GM12872 (cell line): ENCODE results near the gene ACSS3.

Experiments
- TF ChIP-seq, protein P1 (sequence below): IDR thresholded peaks from 3 replicates; pipeline ENCODE4 v1.5.1; 2011; ENCODE audit warnings: low read depth, mild to moderate bottlenecking, low read length, moderate library complexity; ENCODE audit not compliant: insufficient read depth

Gene ACSS3

DNA sequence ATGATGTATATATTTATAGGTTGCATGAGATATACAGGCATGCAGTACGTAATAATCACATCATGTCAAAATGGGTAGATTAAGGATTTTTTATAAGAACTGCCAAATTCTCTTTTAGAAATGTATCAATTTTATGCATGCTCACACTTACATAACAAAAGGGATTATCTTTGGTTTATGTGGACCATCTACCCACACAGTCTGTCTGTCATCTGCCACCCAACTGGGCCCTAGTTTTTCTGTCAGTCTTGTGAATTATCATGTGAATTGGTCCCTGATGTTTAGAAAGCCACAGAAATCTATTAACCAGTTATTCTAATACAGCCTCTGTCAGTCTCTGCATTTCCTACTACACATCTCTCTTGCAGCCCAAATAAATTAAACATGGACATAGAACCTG is 133.4 kb downstream of the ACSS3 start:
- TF ChIP-seq, protein P1, sequence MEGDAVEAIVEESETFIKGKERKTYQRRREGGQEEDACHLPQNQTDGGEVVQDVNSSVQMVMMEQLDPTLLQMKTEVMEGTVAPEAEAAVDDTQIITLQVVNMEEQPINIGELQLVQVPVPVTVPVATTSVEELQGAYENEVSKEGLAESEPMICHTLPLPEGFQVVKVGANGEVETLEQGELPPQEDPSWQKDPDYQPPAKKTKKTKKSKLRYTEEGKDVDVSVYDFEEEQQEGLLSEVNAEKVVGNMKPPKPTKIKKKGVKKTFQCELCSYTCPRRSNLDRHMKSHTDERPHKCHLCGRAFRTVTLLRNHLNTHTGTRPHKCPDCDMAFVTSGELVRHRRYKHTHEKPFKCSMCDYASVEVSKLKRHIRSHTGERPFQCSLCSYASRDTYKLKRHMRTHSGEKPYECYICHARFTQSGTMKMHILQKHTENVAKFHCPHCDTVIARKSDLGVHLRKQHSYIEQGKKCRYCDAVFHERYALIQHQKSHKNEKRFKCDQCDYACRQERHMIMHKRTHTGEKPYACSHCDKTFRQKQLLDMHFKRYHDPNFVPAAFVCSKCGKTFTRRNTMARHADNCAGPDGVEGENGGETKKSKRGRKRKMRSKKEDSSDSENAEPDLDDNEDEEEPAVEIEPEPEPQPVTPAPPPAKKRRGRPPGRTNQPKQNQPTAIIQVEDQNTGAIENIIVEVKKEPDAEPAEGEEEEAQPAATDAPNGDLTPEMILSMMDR, result no peak

DNA sequence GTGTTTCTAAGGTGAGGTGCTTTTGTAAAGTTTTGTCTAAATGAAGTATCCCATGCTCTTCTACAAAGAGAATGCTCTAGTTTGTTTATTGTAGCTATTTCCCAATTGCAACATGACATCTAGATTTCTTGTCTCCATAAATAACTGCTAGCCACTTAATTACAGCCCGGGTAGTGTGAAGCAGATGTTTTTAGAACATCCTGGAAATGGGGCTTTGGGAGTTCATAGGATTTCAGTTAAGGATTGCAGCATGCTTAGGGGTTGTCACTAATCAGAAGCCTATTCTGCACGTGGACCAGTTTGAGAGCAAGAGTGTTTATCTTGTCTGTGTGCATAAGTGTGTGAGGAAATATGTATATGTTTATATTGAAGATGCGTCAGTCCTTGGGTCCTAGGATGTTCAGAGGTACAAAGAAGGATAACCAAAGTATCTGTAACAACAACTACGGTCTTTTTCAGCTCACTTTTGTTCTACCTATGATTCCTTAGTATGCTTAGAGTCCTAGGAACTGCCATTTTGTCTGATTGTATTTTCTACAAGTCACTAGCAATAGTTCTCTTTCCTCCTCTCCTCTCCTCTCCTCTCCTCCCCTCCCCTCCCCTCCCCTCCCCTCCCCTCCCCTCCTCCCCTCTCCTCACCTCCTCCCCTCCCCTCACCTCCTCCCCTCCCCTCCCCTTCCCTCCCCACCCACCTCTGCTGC is 135.3 kb downstream of the ACSS3 start:
- TF ChIP-seq, protein P1, result no peak

DNA sequence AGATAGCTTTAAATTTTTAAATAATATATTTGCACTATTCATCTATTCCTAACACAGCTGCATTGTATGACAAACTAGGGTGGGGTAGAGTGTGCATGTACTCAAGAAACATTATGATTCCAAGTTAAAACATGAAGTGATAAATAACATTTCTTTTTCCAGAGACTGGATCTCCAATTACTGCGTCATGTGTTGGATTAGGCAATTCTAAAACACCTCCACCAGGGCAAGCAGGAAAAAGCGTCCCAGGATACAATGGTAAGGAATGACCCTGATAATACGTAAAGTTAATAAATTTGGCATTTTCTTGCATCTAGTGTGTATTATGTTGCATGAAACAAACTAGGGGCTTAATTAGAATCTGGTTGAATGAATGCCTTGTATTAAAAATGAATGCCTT is 138.9 kb downstream of the ACSS3 start:
- TF ChIP-seq, protein P1, result no peak

DNA sequence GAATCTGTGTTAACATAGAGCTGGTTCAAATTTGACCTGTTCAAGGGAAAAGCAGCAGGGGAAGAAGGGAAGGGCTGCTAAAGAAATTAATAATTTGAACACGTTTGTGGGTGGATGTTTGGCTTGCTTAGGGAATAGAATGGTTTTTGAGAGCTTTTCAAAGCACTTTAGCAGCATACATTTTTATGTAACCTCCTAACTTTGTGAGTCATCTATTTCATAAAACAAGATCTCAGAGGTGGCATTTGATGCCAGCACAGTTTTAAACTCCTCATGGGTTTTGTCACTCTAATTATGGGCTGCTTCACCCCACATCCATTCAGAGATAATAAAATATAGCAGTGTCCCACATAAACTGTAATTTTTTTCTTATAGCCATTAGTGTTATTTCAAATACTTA is 143.8 kb downstream of the ACSS3 start:
- TF ChIP-seq, protein P1, result no peak

DNA sequence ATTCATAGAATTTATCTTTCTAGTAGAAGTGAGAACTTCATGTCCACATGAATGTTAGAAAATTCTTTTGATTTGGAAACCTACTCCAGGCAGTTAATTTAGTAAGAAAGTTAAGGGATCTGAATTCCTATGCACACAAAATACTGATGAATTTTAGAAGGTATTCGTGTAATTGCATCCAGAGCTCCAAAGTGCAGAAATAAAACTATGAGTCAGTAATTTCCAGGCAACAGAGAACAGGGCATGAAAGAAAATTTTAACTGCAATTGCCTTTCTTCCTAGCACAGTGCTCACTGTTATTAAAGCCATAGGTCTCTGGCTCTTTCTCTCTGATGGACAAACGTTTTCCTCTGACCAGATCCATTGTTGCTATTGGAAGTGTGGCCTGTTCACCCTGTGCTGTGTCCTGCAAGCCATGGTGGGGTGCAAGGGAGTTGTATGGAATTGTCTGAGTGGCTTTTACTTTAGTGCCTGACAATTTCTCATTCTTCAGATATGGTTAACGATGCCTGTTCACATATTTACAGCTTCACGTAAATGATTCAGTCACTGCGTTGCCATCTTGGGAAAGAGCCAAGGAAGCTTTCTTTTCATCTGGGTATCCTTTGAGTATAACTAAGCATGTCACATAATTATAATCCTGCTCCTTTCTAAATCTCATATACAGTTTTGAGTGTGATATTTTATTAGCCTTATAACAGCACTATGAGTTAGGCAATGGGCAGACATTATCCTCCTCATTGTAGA is 145.1 kb downstream of the ACSS3 start:
- TF ChIP-seq, protein P1, result no peak

DNA sequence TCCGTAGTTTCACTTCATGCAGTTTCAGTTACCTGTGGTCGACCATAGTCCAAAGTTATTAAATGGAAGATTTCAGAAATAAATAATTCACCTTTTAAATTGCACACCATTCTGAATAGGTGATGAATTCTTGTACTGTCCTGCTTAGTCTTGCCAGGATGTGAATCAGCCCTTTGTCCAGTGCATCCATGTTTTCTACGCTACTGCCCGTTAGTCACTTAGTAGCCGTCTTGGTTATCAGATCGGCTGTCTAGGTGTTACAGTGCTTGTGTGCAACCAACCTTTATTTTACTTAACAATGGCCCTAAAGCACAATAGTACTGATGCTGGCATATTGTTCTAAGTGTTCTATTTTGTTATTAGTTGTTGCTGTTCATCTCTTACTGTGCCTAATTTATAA is 146.7 kb downstream of the ACSS3 start:
- TF ChIP-seq, protein P1, result no peak

DNA sequence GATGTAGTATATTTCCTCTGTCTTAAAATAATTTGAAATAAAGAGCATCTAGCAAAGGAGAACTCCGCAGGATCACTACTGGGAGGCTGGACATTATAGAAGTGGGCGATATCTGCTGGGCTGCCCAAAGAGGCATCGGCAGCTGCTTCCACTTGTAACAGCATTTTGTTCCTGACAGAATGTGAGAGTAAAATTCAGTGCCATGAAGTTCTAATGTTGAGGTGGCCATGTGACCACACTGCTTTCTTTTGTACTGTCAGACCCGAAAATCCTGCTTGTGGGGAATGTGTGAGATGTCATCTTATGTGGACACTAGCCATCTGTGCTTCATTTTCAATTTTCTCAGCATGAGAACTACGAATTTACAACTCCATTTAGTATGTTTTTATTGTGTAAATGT is 151.9 kb downstream of the ACSS3 start:
- TF ChIP-seq, protein P1, result no peak
